SK-N-SH (cell line): ENCODE measurements around the gene RIPOR2. TPM values are rescaled to one million over a fixed set of nuclear protein-coding genes. Genes with fewer than 3 reads are reported as not detected.

ENCODE experiments used
- CTCF ChIA-PET: fragments of 300-600, 350-600 bp; formaldehyde crosslinking; extraction: SDS; loops from one replicate; lab custom pipeline; 2021; lab: Yijun Ruan, JAX
- POLR2A ChIA-PET: fragments of 350-600 bp; sonication (Branson Sonifier 250); formaldehyde crosslinking; extraction: SDS; loops from one replicate; lab custom pipeline; 2020; ENCODE audit warnings: antibody characterized with exemption, inconsistent platforms; lab: Yijun Ruan, JAX
- DNase-seq: peaks from one replicate; pipeline ENCODE4 v3.0.0; 2012
- H2AFZ ChIP-seq: fragments of 200-600 bp; sonication (generic); 2 replicates; pipeline ENCODE4 v1.8.1; 2016; ENCODE audit warnings: antibody characterized with exemption, mild to moderate bottlenecking, low read depth
- H3F3A ChIP-seq: fragments of 200-600 bp; sonication (generic); replicated peaks from 2 replicates; pipeline ENCODE3; 2016; ENCODE audit warnings: antibody characterized with exemption, mild to moderate bottlenecking; ENCODE audit not compliant: insufficient read depth
- H3K27ac ChIP-seq, 2 experiments: fragments of 200-500 bp in 1 of 2; fragments of 200-600 bp in 1 of 2; sonication (Bioruptor generic) in 1 of 2; sonication (generic), shearing (Covaris generic) in 1 of 2; 2 replicates each; pipeline versions ENCODE4 v1.5.1 to v1.6.1; 2014 to 2016; ENCODE audit warnings: low read depth in 2 of 2, inconsistent platforms in 1 of 2, low read length in 1 of 2, mild to moderate bottlenecking in 1 of 2, mixed read lengths in 1 of 2
- H3K27me3 ChIP-seq: fragments of 200-600 bp; sonication (generic), shearing (Covaris generic); 2 replicates; pipeline ENCODE4 v1.6.1; 2016; ENCODE audit warnings: mixed run types; ENCODE audit not compliant: insufficient read depth
- H3K36me3 ChIP-seq, 2 experiments: fragments of 200-500 bp in 1 of 2; fragments of 200-600 bp in 1 of 2; sonication (Bioruptor generic) in 1 of 2; sonication (generic) in 1 of 2; replicated peaks in 1 of 2; 2 replicates each; pipeline versions ENCODE3 to v1.5.1; 2014 to 2016; ENCODE audit warnings: low read length in 1 of 2, mild to moderate bottlenecking in 1 of 2; ENCODE audit not compliant: insufficient read depth in 2 of 2, control insufficient read depth in 1 of 2
- H3K4me1 ChIP-seq, 2 experiments: fragments of 200-500 bp in 1 of 2; fragments of 200-600 bp in 1 of 2; sonication (Bioruptor generic) in 1 of 2; sonication (generic), shearing (Covaris generic) in 1 of 2; 2 replicates each; pipeline versions ENCODE4 v1.5.1 to v1.6.1; 2014 to 2016; ENCODE audit warnings: low read depth in 1 of 2, low read length in 1 of 2, mixed run types in 1 of 2; ENCODE audit not compliant: insufficient read depth in 2 of 2, control insufficient read depth in 1 of 2
- H3K4me2 ChIP-seq: fragments of 200-600 bp; sonication (generic), shearing (Covaris generic); 2 replicates; pipeline ENCODE4 v1.6.1; 2017; ENCODE audit warnings: mixed run types
- H3K4me3 ChIP-seq, 2 experiments: fragments of 200-500 bp in 1 of 2; fragments of 200-600 bp in 1 of 2; sonication (Bioruptor generic) in 1 of 2; sonication (generic), shearing (Covaris generic) in 1 of 2; 2 replicates each; pipeline versions ENCODE4 v1.5.1 to v1.8.1; 2014 to 2016; ENCODE audit warnings: low read depth in 2 of 2, inconsistent platforms in 1 of 2, low read length in 1 of 2, mild to moderate bottlenecking in 1 of 2, mixed read lengths in 1 of 2, moderate library complexity in 1 of 2
- H3K79me2 ChIP-seq: fragments of 200-600 bp; sonication (generic); 2 replicates; pipeline ENCODE4 v1.8.1; 2017; ENCODE audit warnings: mild to moderate bottlenecking; ENCODE audit not compliant: insufficient read depth
- H3K9ac ChIP-seq: fragments of 200-600 bp; sonication (generic); 2 replicates; pipeline ENCODE4 v1.6.1; 2017; ENCODE audit warnings: mixed run types
- H3K9me2 ChIP-seq: fragments of 200-600 bp; sonication (generic); 2 replicates; pipeline ENCODE4 v1.6.1; 2017; ENCODE audit warnings: mixed run types
- H3K9me3 ChIP-seq: fragments of 200-600 bp; sonication (generic); 2 replicates; pipeline ENCODE4 v1.6.1; 2017; ENCODE audit warnings: mixed run types, mild to moderate bottlenecking, moderate library complexity
- H4K20me1 ChIP-seq: fragments of 200-600 bp; sonication (generic); 2 replicates; pipeline ENCODE4 v1.6.1; 2017; ENCODE audit warnings: mild to moderate bottlenecking, mixed run types; ENCODE audit not compliant: insufficient read depth
- CHD2 ChIP-seq: fragments of 150-350 bp; IDR thresholded peaks from 2 replicates; pipeline ENCODE4 v1.6.1; 2018; ENCODE audit warnings: low read length; ENCODE audit not compliant: partially characterized antibody
- ELF1 ChIP-seq: IDR thresholded peaks from 2 replicates; pipeline ENCODE4 v1.4.0; 2012
- EP300 ChIP-seq, 2 experiments: IDR thresholded peaks; 2 replicates each; pipeline versions ENCODE4 v1.4.0 to v1.6.1; 2012; ENCODE audit warnings: borderline replicate concordance in 1 of 2, low read depth in 1 of 2, low read length in 1 of 2
- GABPA ChIP-seq: IDR thresholded peaks from 2 replicates; pipeline ENCODE4 v1.4.0; 2012; ENCODE audit warnings: low read depth, mild to moderate bottlenecking
- JUND ChIP-seq: IDR thresholded peaks from 2 replicates; pipeline ENCODE4 v1.4.0; 2012
- MEF2A ChIP-seq: IDR thresholded peaks from 2 replicates; pipeline ENCODE4 v1.4.0; 2012; ENCODE audit warnings: low read depth, borderline replicate concordance
- NRF1 ChIP-seq: IDR thresholded peaks from 2 replicates; pipeline ENCODE4 v1.6.1; 2012; ENCODE audit warnings: low read depth, mild to moderate bottlenecking, low read length
- POLR2AphosphoS5 ChIP-seq: IDR thresholded peaks from 2 replicates; pipeline ENCODE4 v1.6.1; 2012; ENCODE audit warnings: low read depth, low read length
- RCOR1 ChIP-seq: fragments of 150-350 bp; IDR thresholded peaks from 2 replicates; pipeline ENCODE4 v1.6.1; 2017; ENCODE audit warnings: antibody characterized with exemption, low read length
- RFX5 ChIP-seq: IDR thresholded peaks from 2 replicates; pipeline ENCODE4 v1.6.1; 2012; ENCODE audit warnings: mild to moderate bottlenecking, improper control_type of control experiment, low read length
- RXRA ChIP-seq: IDR thresholded peaks from 2 replicates; pipeline ENCODE4 v1.4.0; 2012; ENCODE audit warnings: low read depth, mild to moderate bottlenecking, borderline replicate concordance
- TEAD4 ChIP-seq: IDR thresholded peaks from 2 replicates; pipeline ENCODE4 v1.4.0; 2012; ENCODE audit warnings: mild to moderate bottlenecking, borderline replicate concordance; ENCODE audit not compliant: insufficient read depth
- WGBS: methylation state at CpG from one replicate; pipeline ENCODE4 v1.1.6; 2017; ENCODE audit warnings: low lambda C conversion rate; 5-methylcytosine and 5-hydroxymethylcytosine counted together
- polyA plus RNA-seq, 3 experiments: library from polyadenylated mRNA; depleted of rRNA; stranded (reverse); fragments of >200 nt; gene quantifications; 2 replicates each; pipeline ENCODE4 v1.2.3, GENCODE V29; 2012
- TF ChIP-seq, protein P1 (sequence below): IDR thresholded peaks from 2 replicates; pipeline ENCODE4 v1.4.0; 2012; ENCODE audit warnings: low read depth, borderline replicate concordance
- TF ChIP-seq, protein P2 (sequence below): IDR thresholded peaks from 2 replicates; pipeline ENCODE4 v1.4.0; 2012; ENCODE audit warnings: low read depth
- TF ChIP-seq, protein P3 (sequence below): IDR thresholded peaks from 2 replicates; pipeline ENCODE4 v1.6.1; 2012; ENCODE audit warnings: mild to moderate bottlenecking, low read depth, low read length, moderate library complexity
- TF ChIP-seq, protein P4 (sequence below): IDR thresholded peaks from 2 replicates; pipeline ENCODE4 v1.4.0; 2012; ENCODE audit warnings: low read depth, borderline replicate concordance
- TF ChIP-seq, protein P5 (sequence below): IDR thresholded peaks from 2 replicates; pipeline ENCODE4; 2012

RIPOR2 gene
- polyA plus RNA-seq, 1 of the 3 experiments (the other 2 are of a cell fraction) = 0.05 TPM

DNA sequence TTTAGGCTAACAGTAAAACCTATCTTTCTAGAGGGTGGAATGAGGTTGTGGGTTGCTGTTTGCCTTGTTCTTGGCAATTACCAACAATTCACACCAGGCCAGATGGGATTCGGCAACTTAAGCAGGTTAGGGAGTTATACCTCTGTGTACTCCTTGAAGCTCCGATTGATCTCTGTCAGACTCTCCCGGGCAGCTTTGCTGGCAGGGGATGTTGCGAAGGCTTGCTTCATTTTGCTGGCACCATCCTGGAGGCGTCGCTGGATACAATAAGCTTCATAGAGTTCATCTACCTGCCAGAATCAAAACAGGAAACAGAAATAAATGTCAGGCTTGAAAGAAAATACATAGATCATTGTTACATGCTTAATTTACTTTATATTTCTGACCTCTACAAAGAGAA lies 70.6 kb downstream of the RIPOR2 start:
- ChIA-PET POLR2A (no interaction called here), CTCF (interaction anchor here (1.8 to 3.8 kb wide), 2 partner anchors 8 to 205 kb away, joined by 7 to 22 read pairs; no protein-coding TSS in a partner anchor)
- no peaks in the 10 kb centered on the region; a peak in 1 of 4 replicates for H3K4me1 ChIP-seq
- DNase-seq = no peak
- no peaks in the 10 kb centered on the region for H3K9me2 ChIP-seq
- no peak overlapping the region for H2AFZ ChIP-seq
- H3K27me3 ChIP-seq = no peaks in the 10 kb centered on the region
- 95% methylated on average over 6 of the region's 6 CpGs for WGBS
- no peaks in the 10 kb centered on the region for H3F3A ChIP-seq
- no peak overlapping the region for H3K27ac ChIP-seq
- no peaks in the 10 kb centered on the region for H3K9me3 ChIP-seq
- no peak overlapping the region for H3K4me2 ChIP-seq
- H3K4me3 ChIP-seq = no peak overlapping the region
- H3K9ac ChIP-seq = no peak overlapping the region
- no peaks in the 10 kb centered on the region for H4K20me1 ChIP-seq
- no peaks in the 10 kb centered on the region for H3K36me3 ChIP-seq
- TF ChIP-seq RCOR1 (no peak), MEF2A (no peak), TEAD4 (no peak), RFX5 (no peak), CHD2 (no peak), NRF1 (no peak), GABPA (no peak), JUND (no peak), RXRA (no peak), EP300 (IDR thresholded peaks at IDR 0.05; ENCODE audit: borderline replicate concordance in 1 of 2, low read depth in 1 of 2, low read length in 1 of 2) (no peak), POLR2AphosphoS5 (no peak), ELF1 (no peak)
- TF ChIP-seq, protein P1, sequence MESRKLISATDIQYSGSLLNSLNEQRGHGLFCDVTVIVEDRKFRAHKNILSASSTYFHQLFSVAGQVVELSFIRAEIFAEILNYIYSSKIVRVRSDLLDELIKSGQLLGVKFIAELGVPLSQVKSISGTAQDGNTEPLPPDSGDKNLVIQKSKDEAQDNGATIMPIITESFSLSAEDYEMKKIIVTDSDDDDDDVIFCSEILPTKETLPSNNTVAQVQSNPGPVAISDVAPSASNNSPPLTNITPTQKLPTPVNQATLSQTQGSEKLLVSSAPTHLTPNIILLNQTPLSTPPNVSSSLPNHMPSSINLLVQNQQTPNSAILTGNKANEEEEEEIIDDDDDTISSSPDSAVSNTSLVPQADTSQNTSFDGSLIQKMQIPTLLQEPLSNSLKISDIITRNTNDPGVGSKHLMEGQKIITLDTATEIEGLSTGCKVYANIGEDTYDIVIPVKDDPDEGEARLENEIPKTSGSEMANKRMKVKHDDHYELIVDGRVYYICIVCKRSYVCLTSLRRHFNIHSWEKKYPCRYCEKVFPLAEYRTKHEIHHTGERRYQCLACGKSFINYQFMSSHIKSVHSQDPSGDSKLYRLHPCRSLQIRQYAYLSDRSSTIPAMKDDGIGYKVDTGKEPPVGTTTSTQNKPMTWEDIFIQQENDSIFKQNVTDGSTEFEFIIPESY = no peak
- TF ChIP-seq, protein P2, sequence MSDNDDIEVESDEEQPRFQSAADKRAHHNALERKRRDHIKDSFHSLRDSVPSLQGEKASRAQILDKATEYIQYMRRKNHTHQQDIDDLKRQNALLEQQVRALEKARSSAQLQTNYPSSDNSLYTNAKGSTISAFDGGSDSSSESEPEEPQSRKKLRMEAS = no peak
- TF ChIP-seq, protein P3, sequence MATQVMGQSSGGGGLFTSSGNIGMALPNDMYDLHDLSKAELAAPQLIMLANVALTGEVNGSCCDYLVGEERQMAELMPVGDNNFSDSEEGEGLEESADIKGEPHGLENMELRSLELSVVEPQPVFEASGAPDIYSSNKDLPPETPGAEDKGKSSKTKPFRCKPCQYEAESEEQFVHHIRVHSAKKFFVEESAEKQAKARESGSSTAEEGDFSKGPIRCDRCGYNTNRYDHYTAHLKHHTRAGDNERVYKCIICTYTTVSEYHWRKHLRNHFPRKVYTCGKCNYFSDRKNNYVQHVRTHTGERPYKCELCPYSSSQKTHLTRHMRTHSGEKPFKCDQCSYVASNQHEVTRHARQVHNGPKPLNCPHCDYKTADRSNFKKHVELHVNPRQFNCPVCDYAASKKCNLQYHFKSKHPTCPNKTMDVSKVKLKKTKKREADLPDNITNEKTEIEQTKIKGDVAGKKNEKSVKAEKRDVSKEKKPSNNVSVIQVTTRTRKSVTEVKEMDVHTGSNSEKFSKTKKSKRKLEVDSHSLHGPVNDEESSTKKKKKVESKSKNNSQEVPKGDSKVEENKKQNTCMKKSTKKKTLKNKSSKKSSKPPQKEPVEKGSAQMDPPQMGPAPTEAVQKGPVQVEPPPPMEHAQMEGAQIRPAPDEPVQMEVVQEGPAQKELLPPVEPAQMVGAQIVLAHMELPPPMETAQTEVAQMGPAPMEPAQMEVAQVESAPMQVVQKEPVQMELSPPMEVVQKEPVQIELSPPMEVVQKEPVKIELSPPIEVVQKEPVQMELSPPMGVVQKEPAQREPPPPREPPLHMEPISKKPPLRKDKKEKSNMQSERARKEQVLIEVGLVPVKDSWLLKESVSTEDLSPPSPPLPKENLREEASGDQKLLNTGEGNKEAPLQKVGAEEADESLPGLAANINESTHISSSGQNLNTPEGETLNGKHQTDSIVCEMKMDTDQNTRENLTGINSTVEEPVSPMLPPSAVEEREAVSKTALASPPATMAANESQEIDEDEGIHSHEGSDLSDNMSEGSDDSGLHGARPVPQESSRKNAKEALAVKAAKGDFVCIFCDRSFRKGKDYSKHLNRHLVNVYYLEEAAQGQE = no peak
- TF ChIP-seq, protein P4, sequence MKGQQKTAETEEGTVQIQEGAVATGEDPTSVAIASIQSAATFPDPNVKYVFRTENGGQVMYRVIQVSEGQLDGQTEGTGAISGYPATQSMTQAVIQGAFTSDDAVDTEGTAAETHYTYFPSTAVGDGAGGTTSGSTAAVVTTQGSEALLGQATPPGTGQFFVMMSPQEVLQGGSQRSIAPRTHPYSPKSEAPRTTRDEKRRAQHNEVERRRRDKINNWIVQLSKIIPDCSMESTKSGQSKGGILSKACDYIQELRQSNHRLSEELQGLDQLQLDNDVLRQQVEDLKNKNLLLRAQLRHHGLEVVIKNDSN = no peak
- TF ChIP-seq, protein P5, sequence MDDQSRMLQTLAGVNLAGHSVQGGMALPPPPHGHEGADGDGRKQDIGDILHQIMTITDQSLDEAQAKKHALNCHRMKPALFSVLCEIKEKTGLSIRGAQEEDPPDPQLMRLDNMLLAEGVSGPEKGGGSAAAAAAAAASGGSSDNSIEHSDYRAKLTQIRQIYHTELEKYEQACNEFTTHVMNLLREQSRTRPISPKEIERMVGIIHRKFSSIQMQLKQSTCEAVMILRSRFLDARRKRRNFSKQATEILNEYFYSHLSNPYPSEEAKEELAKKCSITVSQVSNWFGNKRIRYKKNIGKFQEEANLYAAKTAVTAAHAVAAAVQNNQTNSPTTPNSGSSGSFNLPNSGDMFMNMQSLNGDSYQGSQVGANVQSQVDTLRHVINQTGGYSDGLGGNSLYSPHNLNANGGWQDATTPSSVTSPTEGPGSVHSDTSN = no peak
- H3K79me2 ChIP-seq = no peaks in the 10 kb centered on the region
